ENCODE measurements around the gene TPSAB1. TPM values are rescaled to one million over a fixed set of nuclear protein-coding genes. Genes with fewer than 3 reads are reported as not detected.

The TPSAB1 gene
- total RNA-seq, 1 experiment from 2014 or later, result not detected

DNA sequence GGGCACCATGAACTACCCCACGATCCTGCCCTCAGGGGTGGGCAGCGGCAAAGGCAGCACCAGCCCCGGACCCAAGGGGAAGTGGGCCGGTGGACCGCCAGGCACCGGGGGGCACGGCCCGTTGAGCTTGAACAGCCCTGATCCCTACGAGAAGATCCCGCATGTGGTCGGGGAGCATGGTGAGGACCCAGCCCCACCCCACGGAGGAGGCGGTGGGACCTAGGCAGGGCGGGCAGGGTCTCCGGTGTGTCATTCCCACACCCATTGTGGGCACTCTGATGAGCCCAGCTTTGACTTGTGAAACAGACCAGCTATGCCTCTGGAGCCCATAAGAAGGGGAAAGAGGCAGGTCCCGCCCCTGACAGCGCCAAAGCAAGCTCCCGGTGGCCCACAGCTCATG lies 38.2 kb upstream of the TPSAB1 start:
- DNase-seq (no peak), ATAC-seq (no peak)
- no peak for TF ChIP-seq EZH2phosphoT487 (IDR thresholded peaks at IDR 0.05; ENCODE audit: borderline replicate concordance, low read length)
- no peak for TF ChIP-seq EZH2 (IDR thresholded peaks at IDR 0.05; ENCODE audit: low read length, unreplicated experiment)
- TF ChIP-seq, protein P1, sequence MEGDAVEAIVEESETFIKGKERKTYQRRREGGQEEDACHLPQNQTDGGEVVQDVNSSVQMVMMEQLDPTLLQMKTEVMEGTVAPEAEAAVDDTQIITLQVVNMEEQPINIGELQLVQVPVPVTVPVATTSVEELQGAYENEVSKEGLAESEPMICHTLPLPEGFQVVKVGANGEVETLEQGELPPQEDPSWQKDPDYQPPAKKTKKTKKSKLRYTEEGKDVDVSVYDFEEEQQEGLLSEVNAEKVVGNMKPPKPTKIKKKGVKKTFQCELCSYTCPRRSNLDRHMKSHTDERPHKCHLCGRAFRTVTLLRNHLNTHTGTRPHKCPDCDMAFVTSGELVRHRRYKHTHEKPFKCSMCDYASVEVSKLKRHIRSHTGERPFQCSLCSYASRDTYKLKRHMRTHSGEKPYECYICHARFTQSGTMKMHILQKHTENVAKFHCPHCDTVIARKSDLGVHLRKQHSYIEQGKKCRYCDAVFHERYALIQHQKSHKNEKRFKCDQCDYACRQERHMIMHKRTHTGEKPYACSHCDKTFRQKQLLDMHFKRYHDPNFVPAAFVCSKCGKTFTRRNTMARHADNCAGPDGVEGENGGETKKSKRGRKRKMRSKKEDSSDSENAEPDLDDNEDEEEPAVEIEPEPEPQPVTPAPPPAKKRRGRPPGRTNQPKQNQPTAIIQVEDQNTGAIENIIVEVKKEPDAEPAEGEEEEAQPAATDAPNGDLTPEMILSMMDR (conservative IDR thresholded peaks at IDR 0.05; ENCODE audit: low read depth, low read length), result no peak
- Histone ChIP-seq H3K36me3 (ENCODE audit: low read depth, low read length) (no peaks in the 10 kb centered on the region), H3K79me2 (ENCODE audit: low read length) (no peaks in the 10 kb centered on the region), H3K4me2 (ENCODE audit: low read length) (no peak overlapping the region), H3F3A (ENCODE audit: low read length, unreplicated experiment) (no peaks in the 10 kb centered on the region), H3K9me2 (replicated peaks; ENCODE audit: low read length) (no peaks in the 10 kb centered on the region), H3K4me3 (ENCODE audit: low read length) (no peak overlapping the region), H3K27ac (ENCODE audit: low read length) (no peak overlapping the region), H4K20me1 (ENCODE audit: low read length) (no peaks in the 10 kb centered on the region), H3K27me3 (ENCODE audit: low read length) (no peaks in the 10 kb centered on the region), H3K4me1 (ENCODE audit: insufficient read depth, low read length) (no peaks in the 10 kb centered on the region), H3K9ac (ENCODE audit: low read length) (no peak overlapping the region), H2AFZ (ENCODE audit: low read length) (no peak overlapping the region), H3K9me3 (ENCODE audit: low read length) (no peaks in the 10 kb centered on the region)
- POLR2A ChIA-PET (ENCODE audit: unreplicated experiment), result no interaction called here
- no TSS peak for BruUV-seq (replicated peaks)
- intact Hi-C loops (cut with micrococcal nuclease), result no loop called here
- CTCF ChIA-PET, result no interaction called here

- ATAC-seq (no peak), DNase-seq (no peak)
- ChIA-PET CTCF (no interaction called here), POLR2A (ENCODE audit: unreplicated experiment) (no interaction called here)
- no peaks in the 10 kb centered on the region for H3K9me3 ChIP-seq (ENCODE audit: low read length)
- BruUV-seq (replicated peaks), result no TSS peak
- H3K9ac ChIP-seq (ENCODE audit: low read length), result no peak overlapping the region
- H3K36me3 ChIP-seq (ENCODE audit: low read depth, low read length), result no peaks in the 10 kb centered on the region
- H3K4me2 ChIP-seq (ENCODE audit: low read length), result no peak overlapping the region
- intact Hi-C loops (cut with micrococcal nuclease), result no loop called here
- TF ChIP-seq, protein P1 (conservative IDR thresholded peaks at IDR 0.05; ENCODE audit: low read depth, low read length), result no peak
- TF ChIP-seq EZH2 (IDR thresholded peaks at IDR 0.05; ENCODE audit: low read length, unreplicated experiment), result no peak
- TF ChIP-seq EZH2phosphoT487 (IDR thresholded peaks at IDR 0.05; ENCODE audit: borderline replicate concordance, low read length), result no peak
- no peaks in the 10 kb centered on the region for H3K27me3 ChIP-seq (ENCODE audit: low read length)
- no peaks in the 10 kb centered on the region for H3F3A ChIP-seq (ENCODE audit: low read length, unreplicated experiment)
- no peaks in the 10 kb centered on the region for H3K4me1 ChIP-seq (ENCODE audit: insufficient read depth, low read length)
- H3K9me2 ChIP-seq (replicated peaks; ENCODE audit: low read length), result no peaks in the 10 kb centered on the region
- H3K27ac ChIP-seq (ENCODE audit: low read length), result no peak overlapping the region
- H2AFZ ChIP-seq (ENCODE audit: low read length), result no peak overlapping the region
- no peak overlapping the region for H3K4me3 ChIP-seq (ENCODE audit: low read length)
- no peaks in the 10 kb centered on the region for H4K20me1 ChIP-seq (ENCODE audit: low read length)
- H3K79me2 ChIP-seq (ENCODE audit: low read length), result no peaks in the 10 kb centered on the region
Observed at GRCh38 chr16:1204933-1205332, 35.6 kb upstream of the TPSAB1 start.

DNA sequence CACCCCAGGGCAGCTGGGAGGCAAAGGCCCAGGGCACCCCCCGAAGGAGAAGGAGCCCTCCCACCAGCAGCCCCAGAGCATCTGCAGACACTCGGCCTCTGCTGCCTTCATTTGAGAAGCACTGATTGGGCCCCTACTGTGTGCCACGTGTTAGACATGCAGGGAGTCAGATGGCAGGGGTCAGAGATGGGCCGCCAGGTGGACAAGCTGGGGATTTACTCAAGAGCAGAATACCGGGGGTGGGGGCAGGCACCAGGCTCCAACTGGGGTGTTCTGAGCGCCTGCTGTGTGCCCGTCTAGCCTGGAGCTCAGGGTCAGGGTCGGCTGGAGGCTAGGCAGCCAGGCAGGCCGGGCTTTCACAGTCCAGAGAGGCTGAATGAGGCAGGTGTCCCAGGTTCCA lies 34.2 kb upstream of the TPSAB1 start:
- ATAC-seq (no peak), DNase-seq (no peak)
- ChIA-PET CTCF (no interaction called here), POLR2A (ENCODE audit: unreplicated experiment) (no interaction called here)
- TF ChIP-seq EZH2phosphoT487 (IDR thresholded peaks at IDR 0.05; ENCODE audit: borderline replicate concordance, low read length) (no peak), EZH2 (IDR thresholded peaks at IDR 0.05; ENCODE audit: low read length, unreplicated experiment) (no peak)
- TF ChIP-seq, protein P1 (conservative IDR thresholded peaks at IDR 0.05; ENCODE audit: low read depth, low read length), result no peak
- no peaks in the 10 kb centered on the region for H4K20me1 ChIP-seq (ENCODE audit: low read length)
- no peaks in the 10 kb centered on the region for H3F3A ChIP-seq (ENCODE audit: low read length, unreplicated experiment)
- intact Hi-C loops (cut with micrococcal nuclease), result no loop called here
- no peak overlapping the region for H2AFZ ChIP-seq (ENCODE audit: low read length)
- H3K4me1 ChIP-seq (ENCODE audit: insufficient read depth, low read length), result no peaks in the 10 kb centered on the region
- no peaks in the 10 kb centered on the region for H3K79me2 ChIP-seq (ENCODE audit: low read length)
- no peaks in the 10 kb centered on the region for H3K9me2 ChIP-seq (replicated peaks; ENCODE audit: low read length)
- BruUV-seq (replicated peaks), result no TSS peak
- no peak overlapping the region for H3K4me3 ChIP-seq (ENCODE audit: low read length)
- no peak overlapping the region for H3K4me2 ChIP-seq (ENCODE audit: low read length)
- H3K36me3 ChIP-seq (ENCODE audit: low read depth, low read length), result no peaks in the 10 kb centered on the region
- no peak overlapping the region for H3K9ac ChIP-seq (ENCODE audit: low read length)
- no peak overlapping the region for H3K27ac ChIP-seq (ENCODE audit: low read length)
- no peaks in the 10 kb centered on the region for H3K27me3 ChIP-seq (ENCODE audit: low read length)
- H3K9me3 ChIP-seq (ENCODE audit: low read length), result no peaks in the 10 kb centered on the region

All from PC-3 (cell line).